WTC11 (cell line): ENCODE results near the gene CLEC2B. TPM values are rescaled to one million over a fixed set of nuclear protein-coding genes. Genes with fewer than 3 reads are reported as not detected.

Source experiments
- ATAC-seq: fragments of 200-7000 bp; cut with Tn5 transposase; 2 replicates; pipeline ENCODE4 v1.10.0; 2021; ENCODE audit warnings: mild to moderate bottlenecking, moderate library complexity
- CTCF ChIA-PET: fragments of 300-600 bp; sonication (Branson Sonifier 250); formaldehyde crosslinking; loops from one replicate; lab custom pipeline; 2021; ENCODE audit warnings: antibody characterized with exemption; lab: Charles Lee
- POLR2A ChIA-PET: fragments of 350-600 bp; sonication (Branson Sonifier 250); formaldehyde crosslinking; loops from one replicate; lab custom pipeline; 2021; ENCODE audit warnings: antibody characterized with exemption; lab: Charles Lee
- DNase-seq: peaks from one replicate; pipeline ENCODE4 v3.0.0; 2021; ENCODE audit warnings: low spot score
- H3K27ac Mint-ChIP-seq: 2 replicates; pipeline ENCODE4 v1.8.0; 2021; ENCODE audit warnings: mixed read lengths
- H3K27me3 Mint-ChIP-seq: 2 replicates; pipeline ENCODE4 v1.8.0; 2021; ENCODE audit warnings: low read depth, mild to moderate bottlenecking, moderate library complexity, mixed read lengths
- H3K36me3 Mint-ChIP-seq: 2 replicates; pipeline ENCODE4 v1.8.0; 2021; ENCODE audit warnings: mixed read lengths
- H3K4me1 Mint-ChIP-seq: 2 replicates; pipeline ENCODE4 v1.8.0; 2022; ENCODE audit warnings: mixed read lengths
- H3K4me3 Mint-ChIP-seq: 2 replicates; pipeline ENCODE4 v1.8.0; 2021; ENCODE audit warnings: mild to moderate bottlenecking, moderate library complexity, mixed read lengths
- H3K9me3 Mint-ChIP-seq: 2 replicates; pipeline ENCODE4 v1.8.0; 2021; ENCODE audit warnings: mixed read lengths
- AR ChIP-seq: fragments of 250-450 bp; sonication (Bioruptor Pico); IDR thresholded peaks from 2 replicates; pipeline ENCODE4 v1.9.0; 2021; ENCODE audit warnings: mild to moderate bottlenecking
- CREB1 ChIP-seq: sonication (generic); formaldehyde crosslinking; IDR thresholded peaks from 2 replicates; pipeline ENCODE4 v1.8.0; 2023; ENCODE audit warnings: mild to moderate bottlenecking, missing genetic modification reagents
- CREM ChIP-seq: sonication (generic); formaldehyde crosslinking; IDR thresholded peaks from 2 replicates; pipeline ENCODE4 v1.8.1; 2022; ENCODE audit warnings: mild to moderate bottlenecking, missing genetic modification reagents, moderate library complexity
- E2F1 ChIP-seq: sonication (generic); formaldehyde crosslinking; IDR thresholded peaks from 2 replicates; pipeline ENCODE4 v1.8.0; 2022; ENCODE audit warnings: mild to moderate bottlenecking, missing genetic modification reagents
- ESRRA ChIP-seq: sonication (generic); formaldehyde crosslinking; IDR thresholded peaks from 2 replicates; pipeline ENCODE4 v1.8.1; 2022; ENCODE audit warnings: mild to moderate bottlenecking, missing genetic modification reagents, borderline replicate concordance
- FOXK1 ChIP-seq: sonication (generic); formaldehyde crosslinking; IDR thresholded peaks from 2 replicates; pipeline ENCODE4 v1.8.0; 2022; ENCODE audit warnings: mild to moderate bottlenecking, moderate library complexity, missing genetic modification reagents
- FOXP1 ChIP-seq: sonication (generic); formaldehyde crosslinking; IDR thresholded peaks from 2 replicates; pipeline ENCODE4 v1.8.0; 2022; ENCODE audit warnings: missing genetic modification reagents, mild to moderate bottlenecking, moderate library complexity, borderline replicate concordance
- KAT7 ChIP-seq: sonication (generic); formaldehyde crosslinking; IDR thresholded peaks from 2 replicates; pipeline ENCODE4 v1.8.1; 2023; ENCODE audit warnings: missing genetic modification reagents, mild to moderate bottlenecking, borderline replicate concordance
- MXD4 ChIP-seq: fragments of 250-450 bp; sonication (Bioruptor Pico); IDR thresholded peaks from 2 replicates; pipeline ENCODE4 v1.8.0; 2021; ENCODE audit warnings: mild to moderate bottlenecking, moderate library complexity, borderline replicate concordance
- NFATC4 ChIP-seq: fragments of 250-450 bp; sonication (Bioruptor Pico); IDR thresholded peaks from 2 replicates; pipeline ENCODE4 v1.9.0; 2021; ENCODE audit warnings: mild to moderate bottlenecking
- NFE2L1 ChIP-seq: sonication (generic); formaldehyde crosslinking; IDR thresholded peaks from 2 replicates; pipeline ENCODE4 v1.8.1; 2023; ENCODE audit warnings: missing genetic modification reagents
- NR3C1 ChIP-seq: sonication (generic); formaldehyde crosslinking; conservative IDR thresholded peaks from 2 replicates; pipeline ENCODE4 v1.8.1; 2023; ENCODE audit warnings: low read depth, mild to moderate bottlenecking, missing genetic modification reagents
- PREB ChIP-seq: sonication (generic); formaldehyde crosslinking; IDR thresholded peaks from 2 replicates; pipeline ENCODE4 v1.8.1; 2022; ENCODE audit warnings: mild to moderate bottlenecking, missing genetic modification reagents, moderate library complexity, borderline replicate concordance
- SMAD3 ChIP-seq: sonication (generic); formaldehyde crosslinking; IDR thresholded peaks from 2 replicates; pipeline ENCODE4 v1.8.0; 2022; ENCODE audit warnings: missing genetic modification reagents, mild to moderate bottlenecking, borderline replicate concordance
- SMAD4 ChIP-seq: sonication (generic); formaldehyde crosslinking; IDR thresholded peaks from 2 replicates; pipeline ENCODE4 v1.8.0; 2022; ENCODE audit warnings: mild to moderate bottlenecking, missing genetic modification reagents
- SP1 ChIP-seq: sonication (generic); formaldehyde crosslinking; conservative IDR thresholded peaks from 2 replicates; pipeline ENCODE4 v1.8.1; 2022; ENCODE audit warnings: missing genetic modification reagents
- TCF7 ChIP-seq: sonication (generic); formaldehyde crosslinking; IDR thresholded peaks from 2 replicates; pipeline ENCODE4 v1.8.0; 2022; ENCODE audit warnings: mild to moderate bottlenecking, low read depth, missing genetic modification reagents, moderate library complexity
- USF1 ChIP-seq: sonication (generic); formaldehyde crosslinking; IDR thresholded peaks from 2 replicates; pipeline ENCODE4 v1.8.0; 2022; ENCODE audit warnings: mild to moderate bottlenecking, missing genetic modification reagents
- ZNF219 ChIP-seq: sonication (generic); formaldehyde crosslinking; IDR thresholded peaks from 2 replicates; pipeline ENCODE4 v1.8.0; 2023; ENCODE audit warnings: missing genetic modification reagents, mild to moderate bottlenecking, borderline replicate concordance
- ZNF281 ChIP-seq: sonication (generic); formaldehyde crosslinking; IDR thresholded peaks from 2 replicates; pipeline ENCODE4 v1.8.0; 2023; ENCODE audit warnings: mild to moderate bottlenecking, missing genetic modification reagents
- ZNF423 ChIP-seq: fragments of 250-450 bp; sonication (Bioruptor Pico); IDR thresholded peaks from 2 replicates; pipeline ENCODE4 v2.1.2; 2022; ENCODE audit warnings: mild to moderate bottlenecking, moderate library complexity
- ZSCAN18 ChIP-seq: fragments of 250-450 bp; sonication (Bioruptor Pico); IDR thresholded peaks from 2 replicates; pipeline ENCODE4 v2.1.2; 2022; ENCODE audit warnings: mild to moderate bottlenecking, moderate library complexity
- total RNA-seq: library from RNA; stranded (reverse); gene quantifications from 3 replicates; pipeline ENCODE4 v1.2.3, GENCODE V29; 2021

The CLEC2B gene
- total RNA-seq, 1 experiment from 2014 or later: 0.20 TPM

- ChIA-PET POLR2A (no interaction called here), CTCF (interaction anchor here (1.2 to 2.3 kb wide), 3 partner anchors 16 to 87 kb away, joined by 5 to 12 read pairs (median 7); no protein-coding TSS in a partner anchor)
- Mint-ChIP-seq H3K36me3 (no peaks in the 10 kb centered on the region), H3K27ac (no peak overlapping the region), H3K27me3 (no peaks in the 10 kb centered on the region), H3K9me3 (peaks cover 5% of the 10 kb centered on the region), H3K4me3 (no peak overlapping the region), H3K4me1 (peaks cover 6% of the 10 kb centered on the region)
- ATAC-seq: no peak
- no peak for DNase-seq
- TF ChIP-seq TCF7 (CRISPR knock-in tag) (no peak), KAT7 (CRISPR knock-in tag) (no peak), ZNF281 (CRISPR knock-in tag) (no peak)
- TF ChIP-seq, all 79 proteins: peak for 0
These were observed 39.2 kb downstream of the CLEC2B start for GRCh38 chr12:9829982-9830381.

GRCh38 chr12:9829483-9829882 lies 39.7 kb downstream of the CLEC2B start:
- H3K27ac Mint-ChIP-seq: no peak overlapping the region
- DNase-seq (no peak), ATAC-seq (no peak)
- H3K4me3 Mint-ChIP-seq: no peak overlapping the region
- H3K4me1 Mint-ChIP-seq: peaks cover 6% of the 10 kb centered on the region
- H3K9me3 Mint-ChIP-seq: peaks cover 5% of the 10 kb centered on the region
- ChIA-PET POLR2A (no interaction called here), CTCF (interaction anchor here (1.5 to 2.3 kb wide), 2 partner anchors 16 to 79 kb away, joined by 7 to 12 read pairs; no protein-coding TSS in a partner anchor)
- TF ChIP-seq CREB1 (CRISPR knock-in tag) (no peak), NFATC4 (no peak), CREM (CRISPR knock-in tag) (no peak), NR3C1 (no peak), SMAD3 (CRISPR knock-in tag) (no peak), ZNF423 (CRISPR knock-in tag) (no peak), ZSCAN18 (no peak), AR (no peak), SMAD4 (no peak), FOXP1 (CRISPR knock-in tag) (no peak), SP1 (CRISPR knock-in tag) (no peak), USF1 (CRISPR knock-in tag) (no peak), FOXK1 (CRISPR knock-in tag) (no peak), NFE2L1 (no peak), MXD4 (CRISPR knock-in tag) (no peak), E2F1 (CRISPR knock-in tag) (no peak), ESRRA (CRISPR knock-in tag) (no peak), ZNF219 (no peak), PREB (no peak)
- no peaks in the 10 kb centered on the region for H3K36me3 Mint-ChIP-seq
- no peaks in the 10 kb centered on the region for H3K27me3 Mint-ChIP-seq
